ENCODE measurements around the gene HS6ST3.

GRCh38 chr13:96646101-96646500, 556.2 kb downstream of the HS6ST3 start:
- no peak for TF ChIP-seq CTCF (IDR thresholded peaks at IDR 0.05 in 4 of 5, conservative IDR thresholded peaks at IDR 0.05 in 1 of 5)
- no peak for TF ChIP-seq POLR2A (IDR thresholded peaks at IDR 0.05)
